Nephron progenitor cell (in vitro differentiated cells): ENCODE measurements around the gene LIFR.

ENCODE experiments used
- DNase-seq: peaks from one replicate; pipeline ENCODE4 v3.0.0; 2021
- H3K27ac Mint-ChIP-seq: 2 replicates; pipeline ENCODE4 v1.8.0; 2021; ENCODE audit warnings: mild to moderate bottlenecking, moderate library complexity, mixed read lengths
- H3K27me3 Mint-ChIP-seq: 2 replicates; pipeline ENCODE4 v1.8.0; 2021; ENCODE audit warnings: mild to moderate bottlenecking, low read depth, mixed read lengths; ENCODE audit not compliant: poor library complexity
- H3K36me3 Mint-ChIP-seq: 2 replicates; pipeline ENCODE4 v1.8.0; 2021; ENCODE audit warnings: low read depth, mixed read lengths
- H3K4me1 Mint-ChIP-seq: 2 replicates; pipeline ENCODE4 v1.8.0; 2021; ENCODE audit warnings: mixed read lengths
- H3K4me3 Mint-ChIP-seq: 2 replicates; pipeline ENCODE4 v1.8.0; 2021; ENCODE audit warnings: mild to moderate bottlenecking, moderate library complexity, mixed read lengths
- H3K9me3 Mint-ChIP-seq: 2 replicates; pipeline ENCODE4 v1.8.0; 2021; ENCODE audit warnings: mild to moderate bottlenecking, moderate library complexity, mixed read lengths
- CTCF ChIP-seq: fragments of 200-600 bp; sonication (generic); IDR thresholded peaks from 2 replicates; pipeline ENCODE4 v1.5.0; 2021; ENCODE audit warnings: antibody characterized with exemption

The LIFR gene

DNA sequence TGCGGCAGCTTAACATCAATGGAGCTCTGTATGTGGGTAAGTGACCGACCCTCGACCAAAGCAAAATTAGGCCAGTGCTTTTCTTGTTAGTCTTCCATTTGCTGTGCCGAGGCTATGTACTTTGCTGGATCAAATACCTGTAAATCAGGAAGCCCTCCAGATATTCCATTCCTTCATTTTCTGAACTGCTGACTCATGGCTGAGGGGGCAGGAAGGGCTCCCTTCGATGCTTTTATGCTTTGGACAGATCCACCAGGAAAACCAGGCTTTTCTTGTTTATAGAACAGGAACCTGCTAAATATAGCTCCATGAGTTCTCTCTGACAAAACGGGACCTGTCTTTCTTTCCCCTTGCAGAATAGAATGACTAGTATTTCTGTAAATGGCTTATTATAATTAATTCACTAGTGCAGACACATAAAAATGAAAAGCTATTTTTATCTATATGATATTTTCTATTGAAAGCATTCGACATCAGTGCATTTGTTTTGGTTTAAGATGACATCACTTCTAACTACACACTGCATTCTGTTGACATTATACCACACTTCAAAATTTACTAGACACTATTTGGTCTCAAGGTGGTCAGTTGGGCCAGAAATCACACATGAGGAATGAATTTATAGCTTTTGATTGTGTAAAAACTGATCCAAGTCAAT is 93.3 kb downstream of the LIFR start:
- Mint-ChIP-seq H3K27me3 (peaks cover 3% of the 10 kb centered on the region), H3K4me3 (no peak overlapping the region), H3K27ac (peak overlapping the region; percentile 57), H3K9me3 (no peaks in the 10 kb centered on the region), H3K4me1 (peaks cover 8% of the 10 kb centered on the region), H3K36me3 (peaks cover 30% of the 10 kb centered on the region)
- TF ChIP-seq CTCF: no peak
- no peak for DNase-seq

- peaks cover 6% of the 10 kb centered on the region for H3K27me3 Mint-ChIP-seq
- no peak for DNase-seq
- peaks cover 35% of the 10 kb centered on the region for H3K36me3 Mint-ChIP-seq
- TF ChIP-seq CTCF: no peak
- H3K4me1 Mint-ChIP-seq: no peaks in the 10 kb centered on the region
- no peaks in the 10 kb centered on the region for H3K9me3 Mint-ChIP-seq
- H3K27ac Mint-ChIP-seq: no peak overlapping the region
- H3K4me3 Mint-ChIP-seq: no peak overlapping the region
Measured at GRCh38 chr5:38458174-38458573, 98.3 kb downstream of the LIFR start.

GRCh38 chr5:38456657-38457399 is 99.6 kb downstream of the LIFR start:
- H3K27ac Mint-ChIP-seq: no peak overlapping the region
- H3K27me3 Mint-ChIP-seq: peaks cover 6% of the 10 kb centered on the region
- no peak for TF ChIP-seq CTCF
- no peaks in the 10 kb centered on the region for H3K4me1 Mint-ChIP-seq
- no peak overlapping the region for H3K4me3 Mint-ChIP-seq
- no peaks in the 10 kb centered on the region for H3K9me3 Mint-ChIP-seq
- peaks cover 29% of the 10 kb centered on the region for H3K36me3 Mint-ChIP-seq
- DNase-seq: no peak

DNA sequence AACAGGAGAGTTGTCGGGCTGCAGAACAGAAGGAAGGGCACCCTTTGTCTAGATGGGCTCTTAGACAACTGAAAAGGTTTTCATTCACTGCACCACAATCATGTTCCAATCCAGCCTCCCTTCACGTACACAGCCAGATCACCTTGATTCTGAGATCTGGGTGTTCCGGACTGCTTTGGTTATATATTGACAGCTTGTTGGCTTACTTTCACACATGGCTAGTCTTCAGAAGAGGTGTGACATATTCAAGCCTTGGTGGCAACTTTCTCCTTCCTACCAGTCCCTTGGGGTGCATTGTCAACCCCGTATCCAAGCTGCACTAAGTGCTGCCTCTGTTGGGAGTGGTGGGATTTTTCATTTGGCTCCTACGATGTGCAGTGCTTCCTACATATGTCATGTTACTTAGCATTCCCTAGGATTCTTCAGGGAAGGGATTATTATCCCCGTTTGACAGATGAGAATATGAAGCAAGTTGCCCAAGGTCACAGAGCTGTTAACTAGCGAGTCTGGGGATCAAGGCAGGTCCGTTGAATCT is 100.6 kb downstream of the LIFR start:
- Mint-ChIP-seq H3K4me1 (no peaks in the 10 kb centered on the region), H3K9me3 (no peaks in the 10 kb centered on the region), H3K36me3 (peaks cover 28% of the 10 kb centered on the region), H3K4me3 (no peak overlapping the region), H3K27me3 (peaks cover 6% of the 10 kb centered on the region), H3K27ac (no peak overlapping the region)
- no peak for DNase-seq
- TF ChIP-seq CTCF: no peak

- peaks cover 6% of the 10 kb centered on the region for H3K27me3 Mint-ChIP-seq
- no peaks in the 10 kb centered on the region for H3K9me3 Mint-ChIP-seq
- no peak for TF ChIP-seq CTCF
- DNase-seq: no peak
- no peaks in the 10 kb centered on the region for H3K4me1 Mint-ChIP-seq
- no peak overlapping the region for H3K27ac Mint-ChIP-seq
- no peak overlapping the region for H3K4me3 Mint-ChIP-seq
- H3K36me3 Mint-ChIP-seq: peaks cover 12% of the 10 kb centered on the region
Measured at GRCh38 chr5:38453921-38454320, 102.5 kb downstream of the LIFR start.
